Activated effector memory CD4-positive, alpha-beta T cell treated with Interleukin-2 at 50 U/mL for 16 hours (primary cell): ENCODE results near the gene NR6A1.
"Not testable (repeated sequence)": the region's sequence is repeated elsewhere in the genome, so short reads cannot be mapped to it uniquely, and the experiment has no call there.

Source experiments
- DNase-seq: peaks from one replicate; pipeline ENCODE4 v3.0.0-alpha.2; 2020

The NR6A1 gene

GRCh38 chr9:124645274-124645673 is 125.8 kb downstream of the NR6A1 start:
- no peak for DNase-seq

GRCh38 chr9:124639637-124640036 is 131.5 kb downstream of the NR6A1 start:
- no peak for DNase-seq

- DNase-seq: no peak
These were observed 135.8 kb downstream of the NR6A1 start for GRCh38 chr9:124635285-124635684.

GRCh38 chr9:124632077-124632621 is 139.0 kb downstream of the NR6A1 start:
- no peak for DNase-seq

- DNase-seq: no peak
These were observed 139.8 kb downstream of the NR6A1 start for GRCh38 chr9:124631326-124631725.

- no peak for DNase-seq
These were observed 141.5 kb downstream of the NR6A1 start for GRCh38 chr9:124629600-124629999.

- DNase-seq: no peak
These were observed 142.4 kb downstream of the NR6A1 start for GRCh38 chr9:124628741-124629140.

- no peak for DNase-seq
These were observed 144.8 kb downstream of the NR6A1 start for GRCh38 chr9:124626276-124626675.

GRCh38 chr9:124625087-124625486 is 146.0 kb downstream of the NR6A1 start:
- DNase-seq: no peak

- no peak for DNase-seq
These were observed 146.4 kb downstream of the NR6A1 start for GRCh38 chr9:124624735-124624992.

GRCh38 chr9:124623966-124624734 is 147.0 kb downstream of the NR6A1 start:
- DNase-seq: no peak

GRCh38 chr9:124622882-124623281 is 148.2 kb downstream of the NR6A1 start:
- no peak for DNase-seq

GRCh38 chr9:124621371-124622328 is 149.5 kb downstream of the NR6A1 start:
- DNase-seq: no peak

- DNase-seq: no peak
These were observed 152.6 kb downstream of the NR6A1 start for GRCh38 chr9:124618476-124618875.

- DNase-seq: peak; percentile 28
These were observed 153.5 kb downstream of the NR6A1 start for GRCh38 chr9:124617477-124618141.

- DNase-seq: no peak
These were observed 154.2 kb downstream of the NR6A1 start for GRCh38 chr9:124616961-124617360.

GRCh38 chr9:124615840-124616239 is 155.3 kb downstream of the NR6A1 start:
- not testable (repeated sequence) for DNase-seq

- DNase-seq: no peak
These were observed 155.9 kb downstream of the NR6A1 start for GRCh38 chr9:124615100-124615742.

GRCh38 chr9:124613849-124614248 is 157.3 kb downstream of the NR6A1 start:
- DNase-seq: no peak

GRCh38 chr9:124611106-124611505 is 160.0 kb downstream of the NR6A1 start:
- DNase-seq: no peak

GRCh38 chr9:124606027-124606426 is 165.1 kb downstream of the NR6A1 start:
- no peak for DNase-seq

- no peak for DNase-seq
These were observed 165.9 kb downstream of the NR6A1 start for GRCh38 chr9:124605258-124605657.

GRCh38 chr9:124602632-124603031 is 168.5 kb downstream of the NR6A1 start:
- DNase-seq: no peak
